ENCODE results near the gene FIBP. TPM values are rescaled to one million over a fixed set of nuclear protein-coding genes. Genes with fewer than 3 reads are reported as not detected.

Gene FIBP
- total RNA-seq, 1 donor from 2014 or later = 103 TPM

GRCh38 chr11:65863889-65864705, 24.2 kb downstream of the FIBP start:
- no peak for TF ChIP-seq CTCF (IDR thresholded peaks at IDR 0.05; ENCODE audit: insufficient read depth, low read length, severe bottlenecking)
- DNase-seq (ENCODE audit: low read depth) (no peak), FAIRE-seq (no peak)
- Histone ChIP-seq H3K27me3 (ENCODE audit: control insufficient read depth, insufficient read depth, low read length) (no peaks in the 10 kb centered on the region), H3K36me3 (ENCODE audit: control insufficient read depth, insufficient read depth, low read length) (peaks cover 40% of the 10 kb centered on the region), H3K4me3 (ENCODE audit: low read depth, low read length) (no peak overlapping the region)

DNA sequence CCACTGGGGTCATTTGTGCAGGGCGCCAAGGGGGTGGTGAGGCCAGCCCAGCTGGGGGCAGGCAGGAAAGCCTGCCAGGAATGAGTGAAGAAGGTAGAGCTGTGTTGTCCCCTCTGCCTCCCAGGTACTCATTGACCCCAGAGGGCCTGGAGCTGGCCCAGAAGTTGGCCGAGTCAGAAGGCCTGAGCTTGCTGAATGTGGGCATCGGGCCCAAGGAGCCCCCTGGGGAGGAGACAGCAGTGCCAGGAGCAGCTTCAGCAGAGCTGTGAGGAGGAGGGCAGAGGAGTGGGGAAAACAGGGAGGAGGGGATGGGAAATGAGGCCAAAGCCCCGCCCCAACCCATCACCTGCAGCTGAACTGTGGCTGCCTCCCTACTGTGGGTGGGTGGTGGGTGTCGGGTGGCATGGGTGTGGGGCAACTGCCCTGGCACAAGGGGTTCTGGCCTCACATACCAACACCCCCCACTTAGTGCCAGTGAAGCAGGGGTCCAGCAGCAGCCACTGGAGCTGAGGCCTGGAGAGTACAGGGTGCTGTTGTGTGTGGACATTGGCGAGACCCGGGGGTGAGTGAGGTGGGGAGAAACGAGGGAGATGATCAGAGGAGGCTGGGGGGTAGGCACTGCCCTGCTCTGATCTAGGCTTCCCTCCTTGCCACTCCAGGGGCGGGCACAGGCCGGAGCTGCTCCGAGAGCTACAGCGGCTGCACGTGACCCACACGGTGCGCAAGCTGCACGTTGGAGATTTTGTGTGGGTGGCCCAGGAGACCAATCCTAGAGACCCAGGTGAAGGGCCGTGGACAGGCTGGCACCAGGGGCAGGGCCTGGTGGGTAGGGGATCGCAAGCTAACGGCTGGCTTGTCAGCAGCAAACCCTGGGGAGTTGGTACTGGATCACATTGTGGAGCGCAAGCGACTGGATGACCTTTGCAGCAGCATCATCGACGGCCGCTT, 25.1 kb downstream of the FIBP start:
- TF ChIP-seq CTCF (IDR thresholded peaks at IDR 0.05; ENCODE audit: insufficient read depth, low read length, severe bottlenecking) = no peak
- Histone ChIP-seq H3K27me3 (ENCODE audit: control insufficient read depth, insufficient read depth, low read length) (no peaks in the 10 kb centered on the region), H3K4me3 (ENCODE audit: low read depth, low read length) (no peak overlapping the region), H3K36me3 (ENCODE audit: control insufficient read depth, insufficient read depth, low read length) (peaks cover 40% of the 10 kb centered on the region)
- no peak for DNase-seq (ENCODE audit: low read depth)
- no peak for FAIRE-seq

- Histone ChIP-seq H3K36me3 (ENCODE audit: control insufficient read depth, insufficient read depth, low read length) (peaks cover 40% of the 10 kb centered on the region), H3K27me3 (ENCODE audit: control insufficient read depth, insufficient read depth, low read length) (no peaks in the 10 kb centered on the region), H3K4me3 (ENCODE audit: low read depth, low read length) (no peak overlapping the region)
- FAIRE-seq (no peak), DNase-seq (ENCODE audit: low read depth) (no peak)
- no peak for TF ChIP-seq CTCF (IDR thresholded peaks at IDR 0.05; ENCODE audit: insufficient read depth, low read length, severe bottlenecking)
These were observed 26.0 kb downstream of the FIBP start for GRCh38 chr11:65862191-65862735.

DNA sequence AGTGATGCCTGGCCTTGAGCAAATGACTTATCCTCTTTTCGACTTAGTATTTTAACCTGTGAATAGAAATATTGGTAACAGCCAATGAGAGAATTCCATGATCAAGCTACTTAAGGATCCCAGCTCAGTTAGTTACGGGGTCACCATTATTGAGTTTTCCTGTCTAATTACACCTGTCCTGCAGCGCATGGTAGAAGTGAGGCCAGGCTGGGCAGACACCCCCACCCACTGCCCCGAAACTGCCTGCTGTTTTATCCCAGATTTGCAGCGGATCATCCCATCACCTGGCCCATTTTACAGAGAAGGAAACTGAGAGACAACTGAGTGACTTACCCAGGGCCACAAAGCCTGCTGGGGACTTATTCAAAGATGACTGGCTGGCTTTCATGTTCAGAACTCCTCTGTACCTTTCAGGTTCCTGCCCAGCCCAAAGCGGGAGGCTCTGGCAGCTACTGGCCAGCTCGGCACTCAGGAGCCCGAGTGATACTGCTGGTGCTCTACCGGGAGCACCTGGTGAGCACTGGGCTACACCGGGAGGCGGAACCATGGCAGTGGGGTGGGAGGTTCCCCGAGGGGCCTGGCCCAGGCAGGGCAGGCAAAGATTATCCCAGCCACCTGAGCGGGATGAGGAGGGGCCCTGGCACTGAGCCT, 26.6 kb downstream of the FIBP start:
- FAIRE-seq (no peak), DNase-seq (ENCODE audit: low read depth) (no peak)
- Histone ChIP-seq H3K27me3 (ENCODE audit: control insufficient read depth, insufficient read depth, low read length) (no peaks in the 10 kb centered on the region), H3K36me3 (ENCODE audit: control insufficient read depth, insufficient read depth, low read length) (peaks cover 38% of the 10 kb centered on the region), H3K4me3 (ENCODE audit: low read depth, low read length) (peak overlapping the region; percentile 98)
- no peak for TF ChIP-seq CTCF (IDR thresholded peaks at IDR 0.05; ENCODE audit: insufficient read depth, low read length, severe bottlenecking)

DNA sequence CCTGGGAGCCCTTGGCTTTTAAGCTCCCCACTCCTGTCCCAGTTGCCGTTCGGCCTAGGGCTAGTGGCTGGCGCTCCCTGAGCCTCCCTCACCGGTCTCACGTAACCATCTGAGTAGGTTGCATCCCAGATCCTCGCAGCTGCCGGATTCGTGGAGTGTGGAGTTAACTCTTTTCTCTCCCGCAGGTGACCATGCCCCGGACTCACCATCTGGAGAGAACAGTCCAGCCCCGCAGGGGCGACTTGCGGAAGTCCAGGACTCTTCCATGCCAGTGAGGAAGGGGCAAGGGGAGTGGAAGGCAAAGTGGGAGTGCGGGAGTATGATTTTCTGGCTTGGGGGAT, 27.1 kb downstream of the FIBP start:
- FAIRE-seq = no peak
- TF ChIP-seq CTCF (IDR thresholded peaks at IDR 0.05; ENCODE audit: insufficient read depth, low read length, severe bottlenecking) = no peak
- H3K27me3 ChIP-seq (ENCODE audit: control insufficient read depth, insufficient read depth, low read length) = no peaks in the 10 kb centered on the region
- peaks cover 39% of the 10 kb centered on the region for H3K36me3 ChIP-seq (ENCODE audit: control insufficient read depth, insufficient read depth, low read length)
- no peak for DNase-seq (ENCODE audit: low read depth)
- peak overlapping the region; percentile 98 for H3K4me3 ChIP-seq (ENCODE audit: low read depth, low read length)

Data from bronchial epithelial cell (primary cell).